Smooth muscle cell of the pulmonary artery (primary cell): ENCODE measurements around the gene PROKR1. TPM values are rescaled to one million over a fixed set of nuclear protein-coding genes. Genes with fewer than 3 reads are reported as not detected.

Experiments used
- total RNA-seq: library from RNA; depleted of rRNA; stranded (reverse); fragments of >200 nt; gene quantifications from 2 replicates; pipeline ENCODE4 v1.2.3, GENCODE V29; 2014

Gene PROKR1
- not detected in 2 replicates for total RNA-seq

GRCh38 chr2:68643011-68643873 lies at the start of gene PROKR1:
PROKR1 (plus strand) TSS chr2:68643579; CDS start chr2:68645822, 2,243 bp downstream.

Other genes with a start within 250 kb of the PROKR1 start
- gene FBXO48, start 176.3 kb upstream of the PROKR1 start, total RNA-seq, result 0.26 and 0.39 TPM in 2 replicates
- 3.5 and 5.6 TPM in 2 replicates for gene APLF, start 176.0 kb upstream of the PROKR1 start, total RNA-seq
- gene ARHGAP25, start 91.2 kb downstream of the PROKR1 start, total RNA-seq, result 0.10 and 0.91 TPM in 2 replicates
- not detected in 2 replicates for gene BMP10, start 227.8 kb downstream of the PROKR1 start, total RNA-seq